Smooth muscle cell (in vitro differentiated cells): ENCODE results near the gene RASSF3. TPM values are rescaled to one million over a fixed set of nuclear protein-coding genes. Genes with fewer than 3 reads are reported as not detected.

Experiments
- DNase-seq: peaks from one replicate; lab custom pipeline; 2025; ENCODE audit not compliant: unreplicated experiment; lab: John Stamatoyannopoulos, UW
- H2AFZ ChIP-seq: fragments of 200-600 bp; sonication (generic); 2 replicates; pipeline ENCODE4 v1.6.0; 2016; ENCODE audit warnings: antibody characterized with exemption, low read depth, mild to moderate bottlenecking
- H3F3A ChIP-seq: fragments of 200-600 bp; sonication (generic); 2 replicates; pipeline ENCODE4 v1.6.0; 2017; ENCODE audit warnings: antibody characterized with exemption, low read depth
- H3K27ac ChIP-seq: fragments of 200-600 bp; sonication (generic); 2 replicates; pipeline ENCODE4 v1.5.1; 2016; ENCODE audit warnings: low read depth, mild to moderate bottlenecking
- H3K27me3 ChIP-seq: fragments of 200-600 bp; sonication (generic); 2 replicates; pipeline ENCODE4 v1.6.1; 2016; ENCODE audit warnings: low read depth, mild to moderate bottlenecking
- H3K36me3 ChIP-seq: fragments of 200-600 bp; sonication (generic); 2 replicates; pipeline ENCODE4 v1.5.1; 2016; ENCODE audit warnings: low read depth
- H3K4me1 ChIP-seq: fragments of 200-600 bp; sonication (generic); 2 replicates; pipeline ENCODE4 v1.5.1; 2016; ENCODE audit warnings: low read depth
- H3K4me2 ChIP-seq: fragments of 200-600 bp; sonication (generic); 2 replicates; pipeline ENCODE4 v1.6.0; 2016; ENCODE audit warnings: mild to moderate bottlenecking
- H3K4me3 ChIP-seq: fragments of 200-600 bp; sonication (generic); 2 replicates; pipeline ENCODE4 v1.5.1; 2016; ENCODE audit warnings: mild to moderate bottlenecking
- H3K79me2 ChIP-seq: fragments of 200-600 bp; sonication (generic); 2 replicates; pipeline ENCODE4 v1.6.0; 2016; ENCODE audit warnings: low read depth, mild to moderate bottlenecking
- H3K9ac ChIP-seq: fragments of 200-600 bp; sonication (generic); 2 replicates; pipeline ENCODE4 v1.6.0; 2016; ENCODE audit warnings: low read depth
- H3K9me3 ChIP-seq: fragments of 200-600 bp; sonication (generic); replicated peaks from 2 replicates; pipeline ENCODE4 v1.5.1; 2016; ENCODE audit warnings: low read depth
- H4K20me1 ChIP-seq: fragments of 200-600 bp; sonication (generic); 2 replicates; pipeline ENCODE4 v1.6.0; 2016; ENCODE audit warnings: low read depth
- WGBS: methylation state at CpG from one replicate; pipeline ENCODE4 v1.1.7; 2016; ENCODE audit warnings: low lambda C conversion rate; 5-methylcytosine and 5-hydroxymethylcytosine counted together
- polyA plus RNA-seq: library from polyadenylated mRNA; unstranded; fragments of >200 nt; fragmentation: Nextera tagmentation; extraction: Ambion mirVana; gene quantifications from 2 replicates; pipeline ENCODE4 v1.2.1, GENCODE V29; 2016
- total RNA-seq: library from RNA; depleted of rRNA; stranded (reverse); fragments of >200 nt; gene quantifications from 2 replicates; pipeline ENCODE4 v1.2.3, GENCODE V29; 2014
- TF ChIP-seq, protein P1 (sequence below): fragments of 200-600 bp; sonication (generic); IDR thresholded peaks from 2 replicates; pipeline ENCODE4 v1.5.1; 2017; ENCODE audit warnings: borderline replicate concordance, mild to moderate bottlenecking, antibody characterized with exemption; ENCODE audit not compliant: insufficient read depth, poor library complexity, severe bottlenecking

RASSF3 gene
- total and polyA plus RNA-seq, 2 experiments from 2014 or later, result 1.2 to 5.6 TPM

DNA sequence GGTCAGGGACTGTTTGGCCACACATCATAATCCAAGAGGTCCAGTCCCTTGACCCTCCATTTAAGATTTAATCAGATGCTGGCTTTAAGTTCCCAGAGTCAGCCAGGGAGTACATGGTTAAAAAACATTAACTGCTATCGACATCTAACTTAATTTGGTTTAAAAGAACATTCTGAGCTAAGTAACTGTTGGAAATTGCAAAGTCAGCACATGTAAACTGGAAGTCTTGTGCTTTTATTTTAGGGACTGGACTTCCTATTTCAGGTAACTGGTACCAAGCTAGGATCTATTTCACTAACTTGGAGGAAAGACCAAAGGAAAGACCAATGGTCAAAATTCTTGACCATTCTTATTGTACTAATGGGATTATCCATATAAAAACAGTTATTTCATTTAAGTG lies 108.4 kb downstream of the RASSF3 start:
- Histone ChIP-seq H3K79me2 (no peaks in the 10 kb centered on the region), H3K27ac (no peak overlapping the region), H3K4me1 (no peaks in the 10 kb centered on the region), H3K36me3 (peaks cover 6% of the 10 kb centered on the region), H3K4me2 (no peak overlapping the region), H3K9me3 (no peaks in the 10 kb centered on the region), H3K27me3 (no peaks in the 10 kb centered on the region), H3F3A (no peaks in the 10 kb centered on the region), H3K9ac (no peak overlapping the region), H4K20me1 (no peaks in the 10 kb centered on the region), H2AFZ (no peak overlapping the region), H3K4me3 (no peak overlapping the region)
- WGBS, result 97% methylated on average over 1 of the region's 1 CpG
- DNase-seq, result no peak
- TF ChIP-seq, protein P1, sequence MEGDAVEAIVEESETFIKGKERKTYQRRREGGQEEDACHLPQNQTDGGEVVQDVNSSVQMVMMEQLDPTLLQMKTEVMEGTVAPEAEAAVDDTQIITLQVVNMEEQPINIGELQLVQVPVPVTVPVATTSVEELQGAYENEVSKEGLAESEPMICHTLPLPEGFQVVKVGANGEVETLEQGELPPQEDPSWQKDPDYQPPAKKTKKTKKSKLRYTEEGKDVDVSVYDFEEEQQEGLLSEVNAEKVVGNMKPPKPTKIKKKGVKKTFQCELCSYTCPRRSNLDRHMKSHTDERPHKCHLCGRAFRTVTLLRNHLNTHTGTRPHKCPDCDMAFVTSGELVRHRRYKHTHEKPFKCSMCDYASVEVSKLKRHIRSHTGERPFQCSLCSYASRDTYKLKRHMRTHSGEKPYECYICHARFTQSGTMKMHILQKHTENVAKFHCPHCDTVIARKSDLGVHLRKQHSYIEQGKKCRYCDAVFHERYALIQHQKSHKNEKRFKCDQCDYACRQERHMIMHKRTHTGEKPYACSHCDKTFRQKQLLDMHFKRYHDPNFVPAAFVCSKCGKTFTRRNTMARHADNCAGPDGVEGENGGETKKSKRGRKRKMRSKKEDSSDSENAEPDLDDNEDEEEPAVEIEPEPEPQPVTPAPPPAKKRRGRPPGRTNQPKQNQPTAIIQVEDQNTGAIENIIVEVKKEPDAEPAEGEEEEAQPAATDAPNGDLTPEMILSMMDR, result no peak

DNA sequence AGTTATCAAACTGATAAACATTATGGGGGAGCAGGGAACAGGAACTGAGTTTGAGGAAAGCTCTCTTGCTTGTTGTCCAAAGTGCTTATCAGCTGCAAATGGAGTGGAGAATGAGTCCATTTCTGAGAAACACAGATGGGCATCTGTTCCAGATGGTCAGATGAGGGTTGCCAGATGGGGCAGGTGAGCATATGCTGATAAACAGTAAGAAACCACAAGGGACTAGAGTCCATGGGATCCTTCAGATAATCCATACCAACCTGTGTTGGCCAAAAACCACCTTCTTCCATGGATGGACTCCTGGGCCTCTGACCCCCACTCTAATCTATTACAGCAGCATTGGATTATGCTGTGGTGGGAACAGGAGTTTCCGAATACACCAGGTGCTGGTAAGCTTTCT lies 110.6 kb downstream of the RASSF3 start:
- H3K27me3 ChIP-seq, result no peaks in the 10 kb centered on the region
- H3K27ac ChIP-seq, result no peak overlapping the region
- peaks cover 4% of the 10 kb centered on the region for H3K36me3 ChIP-seq
- H3K4me1 ChIP-seq, result no peaks in the 10 kb centered on the region
- H3K9ac ChIP-seq, result no peak overlapping the region
- WGBS, result 95% methylated on average over 1 of the region's 1 CpG
- no peak overlapping the region for H3K4me3 ChIP-seq
- TF ChIP-seq, protein P1, result no peak
- no peak overlapping the region for H3K4me2 ChIP-seq
- no peaks in the 10 kb centered on the region for H3K79me2 ChIP-seq
- DNase-seq, result no peak
- H4K20me1 ChIP-seq, result no peaks in the 10 kb centered on the region
- H2AFZ ChIP-seq, result no peak overlapping the region
- H3F3A ChIP-seq, result no peaks in the 10 kb centered on the region
- H3K9me3 ChIP-seq, result no peaks in the 10 kb centered on the region

DNA sequence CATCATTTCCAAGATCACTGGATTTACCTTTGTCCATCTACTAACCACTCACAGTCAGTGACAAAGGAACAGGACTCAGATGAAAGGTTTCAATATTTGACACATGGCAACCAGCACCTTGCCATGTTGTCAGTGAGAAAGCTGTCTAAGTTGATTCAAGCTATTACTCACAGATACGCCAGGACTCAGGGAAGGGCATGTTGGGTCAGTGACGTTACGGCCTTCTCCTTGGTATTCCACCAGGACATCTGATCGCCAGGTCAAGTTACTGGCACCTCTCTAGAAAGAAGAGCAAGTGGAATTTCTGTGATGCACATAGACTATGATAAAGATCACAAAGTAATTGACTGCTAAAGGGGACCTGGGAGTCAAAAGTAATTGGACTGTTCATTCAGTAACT lies 112.5 kb downstream of the RASSF3 start:
- no peaks in the 10 kb centered on the region for H3K36me3 ChIP-seq

DNA sequence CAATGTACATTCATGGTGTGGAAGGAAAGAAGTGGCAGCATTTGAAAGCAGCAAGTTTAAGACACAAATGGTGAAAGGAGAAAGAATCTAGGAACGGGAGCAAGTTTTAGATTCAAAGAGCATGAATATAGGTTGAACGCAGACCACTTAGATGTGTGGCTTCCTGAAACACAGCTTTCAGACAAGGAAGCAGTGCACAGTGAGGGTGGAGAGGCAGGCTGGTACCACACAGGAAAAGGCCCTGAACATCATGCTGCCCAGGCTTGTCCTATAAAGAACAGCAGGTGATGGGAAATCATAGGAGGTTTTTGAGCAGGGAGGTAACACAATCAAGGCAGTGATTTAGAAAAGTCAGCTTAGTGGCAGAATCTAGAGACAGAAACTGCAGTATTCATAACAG lies 113.3 kb downstream of the RASSF3 start:
- H3K9ac ChIP-seq, result no peak overlapping the region
- no peaks in the 10 kb centered on the region for H4K20me1 ChIP-seq
- no peak overlapping the region for H3K4me3 ChIP-seq
- H3K27me3 ChIP-seq, result no peaks in the 10 kb centered on the region
- no peaks in the 10 kb centered on the region for H3K36me3 ChIP-seq
- H3K27ac ChIP-seq, result no peak overlapping the region
- TF ChIP-seq, protein P1, result no peak
- H3K79me2 ChIP-seq, result no peaks in the 10 kb centered on the region
- DNase-seq, result no peak
- H3K4me1 ChIP-seq, result no peaks in the 10 kb centered on the region
- H3K9me3 ChIP-seq, result no peaks in the 10 kb centered on the region
- no peak overlapping the region for H2AFZ ChIP-seq
- H3F3A ChIP-seq, result no peaks in the 10 kb centered on the region
- WGBS, result 96% methylated on average over 2 of the region's 2 CpGs
- no peak overlapping the region for H3K4me2 ChIP-seq

More for the DNA sequence above, 112.5 kb downstream of the RASSF3 start:
- no peak overlapping the region for H3K27ac ChIP-seq
- no peaks in the 10 kb centered on the region for H3K79me2 ChIP-seq
- H3F3A ChIP-seq, result no peaks in the 10 kb centered on the region
- no peak overlapping the region for H3K4me3 ChIP-seq
- H3K27me3 ChIP-seq, result no peaks in the 10 kb centered on the region
- H4K20me1 ChIP-seq, result no peaks in the 10 kb centered on the region
- no peak overlapping the region for H3K4me2 ChIP-seq
- no peak overlapping the region for H2AFZ ChIP-seq
- DNase-seq, result no peak
- no peak overlapping the region for H3K9ac ChIP-seq
- WGBS, result 87% methylated on average over 4 of the region's 4 CpGs
- no peaks in the 10 kb centered on the region for H3K9me3 ChIP-seq
- TF ChIP-seq, protein P1, result no peak
- no peaks in the 10 kb centered on the region for H3K4me1 ChIP-seq
